Activated CD4-positive, alpha-beta T cell treated with anti-CD3 and anti-CD28 coated beads, Interleukin-2, amount 50 U/mL, for 1 hour (primary cell): ENCODE results near the gene GPX7.

Experiments
- DNase-seq: peaks from one replicate; pipeline ENCODE4 v3.0.0-alpha.2; 2020

GPX7 gene

DNA sequence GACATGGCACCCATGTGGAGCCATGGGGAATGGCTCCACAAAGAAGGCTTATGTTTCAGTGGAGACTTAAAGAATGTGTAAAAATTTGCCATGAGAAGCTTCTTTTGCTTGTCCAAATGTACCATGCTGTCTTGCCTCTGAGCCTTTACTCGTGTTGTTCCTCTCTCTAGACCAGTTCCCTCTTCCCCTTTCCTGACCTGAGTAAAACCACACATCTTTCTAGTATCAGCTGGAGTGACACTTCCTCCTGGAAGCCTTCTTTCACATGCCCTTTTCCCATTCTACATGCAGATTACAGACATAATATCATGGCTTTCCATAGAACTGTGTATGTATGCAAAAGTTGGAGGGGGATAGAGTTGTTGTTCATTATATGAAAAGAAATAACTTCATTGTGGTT, 13.6 kb upstream of the GPX7 start:
- DNase-seq, result no peak

DNA sequence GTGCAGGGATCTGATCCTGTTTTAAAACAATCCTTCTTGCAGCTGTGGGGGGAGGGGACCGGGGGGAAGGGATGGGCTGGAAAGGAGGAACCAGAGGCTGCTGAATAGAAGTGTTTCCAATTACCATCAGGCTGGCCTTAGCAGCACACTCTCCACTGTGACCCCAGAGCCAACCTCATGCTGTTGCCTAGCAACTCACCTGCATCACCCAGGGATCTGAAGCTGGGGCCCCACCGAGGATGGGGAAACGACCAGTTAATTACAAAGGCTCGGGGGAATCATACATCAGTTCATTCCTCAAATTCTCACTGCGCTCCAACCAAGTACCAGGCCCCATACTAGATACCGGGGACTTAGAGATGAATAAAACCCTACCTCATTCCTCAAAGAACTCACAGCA, 11.9 kb upstream of the GPX7 start:
- no peak for DNase-seq

DNA sequence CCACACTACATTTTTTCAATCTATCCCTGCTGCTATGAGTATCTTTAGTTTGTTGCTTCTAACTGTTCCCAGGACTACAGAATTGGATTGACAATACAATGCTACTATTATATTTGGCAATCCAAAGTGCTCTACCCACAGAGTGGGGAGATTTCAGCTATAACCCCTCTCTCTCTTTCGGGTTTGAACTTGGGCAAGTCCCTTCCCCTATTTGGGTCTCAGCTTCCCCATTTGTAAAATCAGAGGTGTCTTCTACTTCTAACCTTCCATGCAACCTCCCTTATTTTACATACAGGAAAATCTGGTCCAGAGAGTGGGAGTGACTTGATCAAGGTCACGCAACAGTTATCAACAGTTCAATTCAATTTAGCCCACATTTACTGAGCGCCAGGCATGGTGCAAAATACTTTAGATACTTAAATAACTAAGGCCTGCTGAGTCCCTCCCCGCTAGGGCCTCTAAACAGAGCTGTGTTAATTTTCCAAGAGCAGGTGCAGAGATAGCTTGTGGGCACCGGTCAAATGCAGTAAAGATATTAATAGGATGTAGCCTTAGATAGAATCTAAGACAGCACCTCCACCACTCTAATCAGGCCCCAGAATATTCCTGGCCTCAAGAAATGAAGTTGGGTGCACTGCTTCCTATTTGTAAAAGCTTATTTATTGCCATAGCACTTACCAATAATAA, 9.4 kb upstream of the GPX7 start:
- no peak for DNase-seq

DNA sequence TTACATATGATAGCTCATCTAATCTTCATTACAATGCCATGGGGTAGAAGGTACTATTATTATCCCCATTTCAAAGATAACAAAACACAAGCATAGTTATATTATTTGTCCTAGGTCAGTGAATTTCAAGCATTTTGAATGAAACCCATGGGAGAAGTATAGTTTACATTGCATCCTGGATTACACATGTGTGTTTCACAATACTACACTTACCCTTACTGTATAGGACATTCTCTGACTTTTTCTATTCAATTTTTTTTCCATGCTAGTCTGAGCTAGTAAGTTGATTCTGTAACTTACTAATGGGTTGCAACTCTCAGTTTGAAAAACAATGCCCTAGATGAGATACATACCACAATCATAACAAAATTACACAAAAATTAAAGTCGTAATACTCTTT, 8.7 kb upstream of the GPX7 start:
- no peak for DNase-seq

DNA sequence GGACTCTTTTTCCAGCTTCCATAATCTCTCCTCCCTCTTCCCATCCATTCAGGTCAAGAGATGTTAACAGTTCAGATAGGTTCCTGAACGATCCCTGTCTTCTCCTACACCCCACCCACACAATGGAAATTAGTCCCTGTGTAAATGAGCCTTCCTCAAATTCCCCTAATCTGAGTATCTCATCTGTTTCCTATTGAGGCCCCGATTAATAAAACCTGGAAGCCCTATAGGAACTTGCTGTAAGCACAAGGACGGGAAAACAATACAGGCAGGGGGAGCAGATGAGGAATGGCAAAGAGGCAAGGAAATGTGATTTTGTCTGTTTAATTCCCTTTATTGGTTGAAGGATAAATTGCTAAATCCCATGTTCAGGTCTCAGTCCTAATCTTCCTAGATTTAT, 7.1 kb upstream of the GPX7 start:
- DNase-seq, result no peak

DNA sequence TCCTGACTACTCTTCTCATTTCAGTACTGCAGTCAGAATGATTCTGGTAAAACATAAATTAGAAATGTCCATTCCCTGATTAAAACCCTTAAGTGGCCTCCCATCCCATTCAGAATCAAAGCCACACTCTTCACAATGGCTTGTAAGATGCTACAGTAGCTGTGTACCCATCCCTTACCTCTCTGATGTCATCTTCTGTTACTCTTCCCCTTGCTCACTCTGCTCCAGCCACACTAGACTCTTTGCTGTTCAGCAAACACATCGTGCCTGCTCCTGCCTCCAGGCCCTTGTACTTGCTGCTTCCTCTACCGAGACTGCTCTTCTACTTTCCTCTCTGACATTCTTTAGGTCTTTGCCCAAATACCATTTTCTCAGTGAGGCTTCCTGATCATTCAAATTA, 4.3 kb upstream of the GPX7 start:
- DNase-seq, result no peak

DNA sequence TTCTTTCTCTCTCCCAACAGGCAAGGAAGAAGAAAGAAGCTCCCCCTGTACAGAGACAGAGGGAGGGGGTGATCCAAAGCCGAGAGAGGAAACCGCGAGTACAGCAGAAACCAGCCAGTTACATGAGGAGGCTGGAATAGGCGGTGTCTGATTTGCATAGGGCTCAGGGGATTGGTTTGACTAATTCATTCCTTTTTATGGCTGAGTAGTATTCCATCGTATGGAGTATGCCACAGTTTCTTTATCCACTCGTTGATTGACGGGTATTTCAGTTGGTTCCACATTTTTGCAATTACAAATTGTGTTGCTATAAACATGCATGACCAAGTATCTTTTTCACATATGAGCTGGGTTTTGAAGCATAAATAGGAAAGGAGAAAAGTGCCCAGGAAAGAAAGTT, 3.4 kb upstream of the GPX7 start:
- no peak for DNase-seq

DNA sequence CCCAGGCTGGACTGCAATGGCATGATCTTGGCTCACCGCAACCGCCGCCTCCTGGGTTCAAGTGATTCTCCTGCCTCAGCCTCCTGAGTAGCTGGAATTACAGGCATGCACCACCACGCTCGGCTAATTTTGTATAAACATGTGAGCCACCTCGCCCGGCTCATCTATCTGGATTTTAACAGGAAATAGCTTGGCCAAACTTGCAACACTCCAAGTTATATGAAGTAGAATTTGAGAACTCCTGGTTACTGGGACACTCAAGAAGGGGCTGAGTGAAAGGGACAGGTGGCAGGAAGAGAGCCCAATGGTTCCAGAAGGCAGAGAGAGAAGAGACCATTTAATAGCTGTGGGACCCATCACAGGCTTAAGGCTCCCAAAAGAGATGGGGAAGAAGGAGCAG, 2.9 kb upstream of the GPX7 start:
- DNase-seq, result no peak

DNA sequence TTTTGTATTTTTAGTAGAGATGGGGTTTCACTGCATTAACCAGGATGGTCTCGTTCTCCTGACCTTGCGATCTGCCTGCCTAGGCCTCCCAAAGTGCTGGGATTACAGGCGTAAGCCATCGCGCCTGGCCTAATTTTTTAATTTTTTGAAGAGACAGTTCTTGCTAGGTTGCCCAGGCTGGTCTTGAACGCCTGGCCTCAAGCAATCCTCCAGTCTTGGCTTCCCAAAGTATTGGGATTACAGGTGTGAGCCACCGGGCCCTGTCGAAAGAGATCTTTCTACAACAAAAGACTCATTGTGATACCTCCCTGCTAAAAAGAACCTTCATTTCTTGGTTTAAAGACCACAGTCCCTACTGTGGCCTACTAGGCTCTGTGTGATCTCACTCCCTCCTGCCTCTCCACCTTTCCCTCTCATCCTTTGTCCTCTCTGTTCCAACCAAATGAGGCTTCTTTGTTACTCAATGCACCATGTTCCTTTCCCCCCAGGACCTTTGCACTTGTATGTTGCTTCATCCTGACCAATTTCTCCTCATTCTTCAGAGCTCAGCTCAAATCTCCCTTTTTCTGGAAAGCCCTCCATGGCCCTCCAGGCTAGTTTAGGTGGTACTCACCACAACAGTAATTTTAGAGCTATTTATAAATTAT, 1.5 kb upstream of the GPX7 start:
- no peak for DNase-seq

DNA sequence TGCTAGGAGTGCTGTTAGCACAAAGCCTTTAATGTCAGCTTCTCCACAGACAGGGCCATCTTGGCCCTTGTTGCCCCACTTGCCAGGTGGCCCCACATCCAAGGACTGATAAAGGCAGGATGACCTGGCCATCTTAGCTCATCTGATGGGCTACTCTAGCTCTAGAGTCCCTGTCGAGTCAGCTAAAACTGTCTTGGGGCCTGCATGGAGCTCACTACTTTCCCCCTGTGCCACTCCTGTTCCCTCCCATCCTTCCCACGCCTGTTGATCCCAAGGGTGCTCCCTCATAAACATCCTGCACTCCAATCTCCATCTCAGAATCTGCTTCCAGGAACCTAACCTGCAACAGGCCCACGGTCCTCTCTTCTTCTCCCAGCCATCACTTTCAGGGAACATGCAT, 652 bp upstream of the GPX7 start:
- no peak for DNase-seq

DNA sequence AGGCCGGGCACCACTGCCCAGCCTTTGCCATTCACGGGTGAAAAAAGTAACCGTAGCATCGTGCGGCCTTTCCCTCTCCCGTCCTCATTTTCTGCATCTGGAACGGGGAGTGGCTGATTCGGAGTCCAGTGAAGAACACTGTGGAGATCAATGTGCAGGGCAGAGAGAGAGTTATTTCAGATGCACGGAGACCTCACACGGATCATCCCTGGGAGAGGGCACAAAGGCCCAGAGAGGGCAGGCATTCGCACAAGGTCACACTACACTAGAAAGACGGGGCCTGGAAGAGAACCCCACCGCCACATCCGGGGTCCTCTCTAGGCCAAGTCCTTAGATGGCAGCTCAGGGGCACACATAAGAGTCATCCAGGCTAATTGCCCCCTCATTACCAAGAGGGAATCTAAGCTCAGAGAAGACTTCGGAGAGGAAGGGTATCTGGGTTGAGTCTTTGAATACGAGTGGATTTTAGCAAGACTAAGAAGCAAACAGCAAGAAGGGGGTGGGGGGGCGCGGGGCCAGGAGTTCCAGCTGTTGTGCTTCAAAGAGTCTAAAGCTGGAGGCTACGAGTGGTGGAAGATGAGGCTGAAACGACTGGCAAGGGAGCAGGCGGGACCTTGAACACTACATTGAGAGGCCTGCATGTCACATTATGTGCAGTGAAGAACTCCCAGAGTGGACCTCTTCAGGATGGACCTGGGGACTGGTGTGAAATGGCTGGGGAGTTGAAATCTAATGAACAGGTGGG, 857 bp downstream of the GPX7 start:
- DNase-seq, result no peak

DNA sequence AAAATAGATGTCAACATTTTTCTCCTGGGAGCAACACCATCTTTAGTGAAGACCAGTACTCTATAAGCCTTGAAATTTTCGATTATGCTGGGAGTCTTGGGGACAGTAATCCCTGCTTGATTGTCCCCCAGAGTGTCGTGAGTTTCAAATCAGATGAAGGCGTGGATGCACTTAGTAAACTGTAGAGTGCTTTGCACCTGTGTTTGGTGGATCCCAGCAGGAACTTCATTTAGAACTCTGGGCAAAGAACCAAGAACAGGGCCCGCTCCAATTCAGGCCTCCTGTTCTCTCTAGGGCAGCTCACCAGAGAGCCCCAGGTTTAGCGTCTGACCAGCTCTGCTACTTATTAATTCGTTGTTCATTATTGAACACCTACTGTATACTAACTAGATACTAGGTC, 1.5 kb downstream of the GPX7 start:
- DNase-seq, result no peak

DNA sequence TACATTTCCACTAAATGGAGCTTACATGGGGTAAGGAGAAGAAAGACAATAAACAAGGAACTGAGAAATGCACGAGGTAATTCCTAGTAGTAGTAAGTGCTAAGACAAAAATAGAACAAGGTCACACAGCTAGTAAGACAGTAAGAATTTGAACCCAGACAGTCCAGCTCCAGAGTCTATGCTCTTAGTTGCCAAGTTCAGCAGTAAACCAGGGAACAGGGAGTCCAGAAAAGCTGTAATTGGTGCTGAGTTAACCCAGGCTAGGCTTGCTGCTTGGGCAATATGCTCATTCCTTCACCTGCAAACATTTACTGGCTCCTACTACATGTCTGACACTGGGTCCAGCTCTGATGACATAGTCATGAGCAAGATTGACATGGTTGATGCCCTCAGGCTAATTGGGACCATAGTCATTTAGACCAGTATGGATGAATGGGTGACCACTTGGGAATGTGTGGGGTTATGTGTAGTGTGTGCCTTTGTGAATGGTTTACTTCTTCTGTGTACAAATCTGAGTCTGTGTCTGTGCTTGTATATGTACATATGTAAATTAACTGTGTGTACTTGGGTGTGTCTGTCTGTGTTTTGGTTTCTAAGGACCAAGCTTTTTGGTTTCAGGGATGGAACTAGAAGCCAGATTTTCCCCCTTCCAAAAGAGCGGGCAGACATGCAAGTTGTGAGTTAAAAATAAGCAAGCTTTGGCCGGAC, 2.0 kb downstream of the GPX7 start:
- DNase-seq, result no peak

DNA sequence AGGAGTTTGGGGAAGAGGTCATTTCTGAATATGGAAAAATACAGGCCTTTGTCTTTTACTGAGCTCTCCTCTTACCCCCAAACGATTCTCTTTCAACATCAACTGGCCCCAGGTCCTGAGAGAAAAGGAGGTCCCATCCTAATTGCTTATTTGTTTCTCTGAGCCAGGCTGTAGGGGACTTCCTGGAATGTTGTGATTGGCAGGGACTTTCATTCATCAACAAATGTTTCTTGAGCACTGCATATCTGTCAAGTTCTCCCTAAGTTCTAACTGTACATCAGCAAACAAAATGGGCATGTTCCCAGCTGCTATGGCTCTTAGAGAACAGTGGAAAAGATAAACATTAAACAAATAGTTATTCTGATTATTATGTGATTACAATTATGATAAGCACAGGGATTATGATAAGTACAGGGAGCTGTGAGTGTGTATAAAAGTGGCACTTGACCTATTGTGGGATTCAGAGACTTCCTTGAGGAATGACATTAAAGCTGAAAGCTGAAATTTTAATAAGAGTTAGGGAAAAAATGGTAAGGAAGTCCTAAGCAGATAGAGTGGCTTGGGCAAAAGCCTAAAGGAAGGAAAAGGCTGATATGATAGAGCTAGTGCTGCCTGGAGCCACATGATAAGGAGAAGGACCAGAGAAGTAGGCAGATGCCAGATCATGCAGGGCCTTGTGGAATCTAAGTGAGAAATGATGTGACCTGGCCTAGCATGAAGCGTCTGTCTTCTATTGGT, 11.6 kb downstream of the GPX7 start:
- DNase-seq, result no peak

DNA sequence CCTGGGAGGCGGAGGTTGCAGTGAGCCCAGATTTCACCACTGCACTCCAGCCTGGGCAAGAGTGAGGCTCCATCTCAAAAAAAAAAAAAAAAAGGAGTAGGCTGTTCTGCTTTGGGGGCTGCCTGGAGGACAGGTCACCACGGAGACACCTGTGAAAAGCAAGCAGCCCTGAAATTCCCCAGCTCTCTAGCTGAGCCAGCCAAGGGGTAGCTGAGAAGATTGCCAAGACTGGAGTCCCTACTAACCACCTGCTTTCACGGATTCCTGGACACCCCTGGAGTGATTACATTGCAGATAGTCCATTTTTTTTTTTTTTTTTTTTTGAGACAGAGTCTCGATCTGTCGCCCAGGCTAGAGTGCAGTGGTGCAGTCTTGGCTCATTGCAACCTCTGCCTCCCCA, 12.5 kb downstream of the GPX7 start:
- no peak for DNase-seq

DNA sequence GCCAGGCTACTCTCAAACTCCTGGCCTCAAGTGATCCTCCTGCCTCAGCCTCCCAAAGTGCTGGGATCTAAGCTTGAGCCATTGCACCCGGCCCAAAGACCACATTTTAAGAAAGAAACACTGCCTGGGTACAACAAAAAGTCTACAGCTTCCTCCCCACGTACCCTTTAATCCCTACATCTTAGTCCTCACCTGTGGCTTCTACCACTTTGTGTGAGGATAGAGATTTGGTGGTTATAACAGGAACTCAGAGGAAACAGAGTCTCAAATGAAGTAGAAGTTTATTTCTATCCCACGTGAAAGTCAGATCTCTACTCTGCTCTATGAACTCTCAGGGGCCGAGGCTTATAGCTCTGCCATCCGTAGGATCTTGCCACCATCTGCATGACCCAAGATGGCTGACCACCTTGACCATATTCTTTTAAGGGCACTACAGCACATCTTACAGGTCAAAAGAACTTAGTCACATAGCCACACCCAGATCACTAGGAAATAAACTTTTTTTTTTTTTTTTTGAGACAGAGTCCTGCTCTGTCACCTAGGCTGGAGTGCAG, 13.4 kb downstream of the GPX7 start:
- DNase-seq, result no peak

DNA sequence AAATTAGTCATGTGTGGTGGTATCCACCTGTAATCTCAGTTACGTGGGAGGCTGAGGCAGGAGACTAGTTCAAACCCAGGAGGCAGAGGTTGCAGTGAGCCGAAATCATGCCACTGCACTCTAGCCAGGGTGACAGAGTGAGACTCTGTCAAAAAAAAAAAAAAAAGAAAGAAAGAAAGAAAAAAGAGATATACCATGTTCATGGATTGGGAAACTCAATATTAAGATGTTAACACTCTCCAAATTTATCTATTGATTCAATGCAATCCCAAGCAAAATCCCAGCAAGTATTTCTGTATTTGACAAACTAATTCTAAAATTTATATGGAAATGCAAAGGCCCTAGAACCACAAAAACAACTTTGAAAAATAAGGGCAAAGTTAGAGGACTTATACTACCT, 19.8 kb downstream of the GPX7 start:
- no peak for DNase-seq

DNA sequence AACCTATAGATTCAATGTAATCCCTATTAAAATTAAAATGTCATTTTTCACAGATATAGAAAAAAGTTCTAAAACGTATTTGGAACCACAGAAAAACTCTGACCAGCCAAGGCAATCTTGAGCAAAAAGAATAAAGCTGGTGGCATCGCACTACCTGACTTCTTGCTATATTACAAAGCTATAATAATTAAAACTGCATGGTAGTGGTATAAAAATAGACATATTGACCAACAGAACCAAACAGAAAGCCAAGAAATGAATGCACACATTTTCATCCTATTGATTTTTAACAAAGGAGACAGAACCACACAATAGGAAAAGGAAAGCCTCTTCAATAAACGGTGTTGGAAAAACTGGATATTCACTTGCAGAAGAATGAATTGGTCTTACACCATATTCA, 21.6 kb downstream of the GPX7 start:
- DNase-seq, result no peak

DNA sequence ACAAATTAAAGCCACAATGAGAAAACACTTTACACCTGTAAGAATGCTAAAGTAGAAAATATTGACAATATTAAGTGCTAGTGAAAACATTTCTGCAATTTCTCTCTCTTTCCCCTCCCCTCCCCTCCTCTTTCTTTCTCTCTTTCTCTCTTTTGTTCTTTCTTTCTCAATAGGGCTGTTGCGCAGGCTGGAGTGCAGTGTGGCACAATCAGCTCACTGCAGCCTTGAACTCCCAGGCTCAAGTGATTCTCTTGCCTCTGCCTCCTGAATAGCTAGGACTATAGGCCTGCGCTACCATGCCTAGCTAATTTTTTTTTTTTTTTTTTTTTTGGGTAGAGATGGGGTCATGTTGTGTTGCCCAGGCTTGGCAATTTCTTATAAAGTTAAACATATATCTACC, 24.9 kb downstream of the GPX7 start:
- no peak for DNase-seq

DNA sequence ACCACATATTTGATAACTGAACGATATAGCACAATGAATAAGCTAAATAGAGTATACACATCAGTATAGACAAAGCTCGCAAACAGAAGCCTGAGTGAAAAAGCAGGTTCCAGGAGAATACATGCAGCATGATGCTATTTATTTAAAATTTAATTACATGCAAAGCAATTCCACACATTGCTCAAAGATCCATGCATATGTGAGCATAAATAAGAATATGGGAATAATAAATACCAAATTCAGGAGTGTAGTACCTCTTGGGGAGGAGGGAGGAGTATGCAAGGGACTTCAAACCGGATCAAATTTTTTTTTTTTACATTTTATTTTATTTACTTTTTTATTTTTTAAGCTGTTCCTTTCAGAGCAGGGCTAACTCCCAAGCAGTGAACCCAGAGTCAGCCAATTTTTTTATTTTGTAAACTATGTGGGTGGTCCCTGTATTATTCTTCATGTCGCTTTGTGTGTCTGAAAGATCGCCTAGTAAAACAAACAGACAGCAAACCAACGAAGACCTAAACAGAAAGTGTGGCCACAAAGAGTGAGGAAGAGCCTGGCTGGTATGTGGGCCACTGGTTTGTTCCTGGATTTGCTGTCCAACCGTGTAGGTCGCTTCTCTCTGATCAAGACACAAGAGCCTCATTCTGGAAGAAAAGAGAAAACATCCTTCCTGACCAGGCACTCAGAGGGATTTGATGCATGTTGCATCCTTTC, 26.6 kb downstream of the GPX7 start:
- DNase-seq, result no peak

DNA sequence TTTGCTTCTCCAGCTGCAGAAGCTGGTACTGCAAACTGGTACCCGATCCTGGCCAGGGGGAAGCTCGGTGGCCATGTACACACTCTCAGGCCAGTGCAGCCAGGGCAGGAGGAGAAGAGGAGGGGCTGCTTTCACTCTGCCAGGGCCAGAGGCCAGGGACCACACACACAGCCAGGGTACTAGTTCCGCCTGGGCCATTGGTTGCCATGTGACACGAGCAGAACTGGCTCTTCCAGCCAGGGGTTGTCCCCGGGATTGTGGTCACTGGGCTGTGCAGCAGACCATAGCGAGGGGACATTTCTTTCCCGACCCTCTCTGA, 27.1 kb downstream of the GPX7 start:
- DNase-seq, result no peak

DNA sequence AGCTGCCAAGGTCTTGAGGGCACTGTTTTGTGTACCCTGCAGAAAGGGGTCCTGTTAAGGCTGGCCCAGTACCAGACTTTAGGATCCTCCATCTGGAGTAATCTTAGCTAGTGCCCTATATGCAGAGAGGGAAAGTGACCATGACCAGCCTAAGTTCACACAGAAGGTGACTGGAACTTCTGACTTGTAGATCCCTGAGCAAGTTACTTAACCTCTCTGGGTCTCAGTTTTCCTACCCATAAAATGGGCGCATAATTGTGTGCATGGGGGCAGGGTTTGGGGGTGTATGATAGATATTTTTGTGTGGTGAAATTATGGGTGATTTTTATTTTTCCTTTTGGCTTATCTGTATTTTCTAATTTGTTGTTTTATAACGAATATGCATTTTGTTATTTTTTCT, 27.5 kb downstream of the GPX7 start:
- no peak for DNase-seq
